ENCODE measurements around the gene POLR2M.

DNA sequence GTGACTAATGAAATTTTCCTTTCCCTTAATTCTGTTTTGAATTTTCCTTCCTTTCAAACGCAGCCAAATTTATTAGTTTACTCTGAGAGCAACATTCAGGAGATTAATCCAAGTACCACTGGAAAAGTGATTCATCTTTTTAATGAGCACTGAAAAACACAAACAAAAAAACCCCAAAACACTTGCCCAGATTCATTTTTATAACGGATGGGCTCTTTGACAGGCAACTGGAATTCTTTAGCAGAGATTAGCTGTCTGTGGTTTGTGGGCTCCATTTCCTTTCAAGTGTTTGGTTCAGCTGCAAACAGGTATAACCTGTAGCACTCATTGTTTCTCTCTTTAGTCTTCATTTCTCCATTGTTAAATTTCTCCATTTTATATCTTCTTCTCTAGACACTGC, 3.1 kb upstream of the POLR2M start:
- TF ChIP-seq L3MBTL2 (conservative IDR thresholded peaks at IDR 0.05) (no peak), CTBP1 (IDR thresholded peaks at IDR 0.05; ENCODE audit: borderline replicate concordance) (no peak), TARDBP (IDR thresholded peaks at IDR 0.05) (no peak), NFRKB (IDR thresholded peaks at IDR 0.05) (no peak)
- TF ChIP-seq, protein P1, sequence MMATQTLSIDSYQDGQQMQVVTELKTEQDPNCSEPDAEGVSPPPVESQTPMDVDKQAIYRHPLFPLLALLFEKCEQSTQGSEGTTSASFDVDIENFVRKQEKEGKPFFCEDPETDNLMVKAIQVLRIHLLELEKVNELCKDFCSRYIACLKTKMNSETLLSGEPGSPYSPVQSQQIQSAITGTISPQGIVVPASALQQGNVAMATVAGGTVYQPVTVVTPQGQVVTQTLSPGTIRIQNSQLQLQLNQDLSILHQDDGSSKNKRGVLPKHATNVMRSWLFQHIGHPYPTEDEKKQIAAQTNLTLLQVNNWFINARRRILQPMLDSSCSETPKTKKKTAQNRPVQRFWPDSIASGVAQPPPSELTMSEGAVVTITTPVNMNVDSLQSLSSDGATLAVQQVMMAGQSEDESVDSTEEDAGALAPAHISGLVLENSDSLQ (IDR thresholded peaks at IDR 0.05): no peak
